Choroid plexus epithelial cell (primary cell): ENCODE measurements around the gene NXN.

Experiments used
- DNase-seq: peaks from one replicate; pipeline ENCODE4 v3.0.0-alpha.2; 2010; ENCODE audit warnings: low read depth
- H3K4me3 ChIP-seq: 2 replicates; pipeline ENCODE4 v1.5.1; 2011; ENCODE audit warnings: low read depth, mild to moderate bottlenecking, control low read depth, low read length, moderate library complexity
- TF ChIP-seq, protein P1 (sequence below): conservative IDR thresholded peaks from 2 replicates; pipeline ENCODE4 v1.5.1; 2011; ENCODE audit warnings: low read depth, mild to moderate bottlenecking, control low read depth, inconsistent platforms, low read length, moderate library complexity

Gene NXN

DNA sequence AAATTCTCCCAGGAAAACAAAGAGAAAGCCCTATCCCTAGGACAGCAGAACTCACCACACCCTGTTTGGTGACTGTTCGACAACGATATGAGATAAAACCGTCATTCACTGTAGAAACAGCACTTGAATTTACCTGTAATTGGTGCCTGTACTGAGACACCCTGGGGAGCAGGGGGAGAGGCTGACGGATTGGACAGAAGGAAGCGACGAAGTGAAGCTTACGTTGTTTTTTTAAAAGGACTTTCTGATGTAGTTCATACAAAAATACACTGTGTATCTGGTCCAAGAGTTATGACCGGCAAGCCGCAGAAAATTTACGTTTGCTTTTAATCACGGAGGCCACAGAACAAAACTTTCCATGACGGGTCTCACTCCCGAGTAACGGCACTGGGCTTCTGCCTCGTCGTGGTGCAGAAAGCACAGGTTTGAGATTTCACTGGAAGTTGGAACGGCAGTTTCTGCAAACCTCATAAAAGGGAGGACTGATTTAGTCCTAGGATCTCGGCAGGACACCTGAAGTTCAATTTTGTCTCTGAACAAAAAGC lies 9.7 kb downstream of the NXN start:
- H3K4me3 ChIP-seq: peak overlapping the region; percentile 34
- TF ChIP-seq, protein P1, sequence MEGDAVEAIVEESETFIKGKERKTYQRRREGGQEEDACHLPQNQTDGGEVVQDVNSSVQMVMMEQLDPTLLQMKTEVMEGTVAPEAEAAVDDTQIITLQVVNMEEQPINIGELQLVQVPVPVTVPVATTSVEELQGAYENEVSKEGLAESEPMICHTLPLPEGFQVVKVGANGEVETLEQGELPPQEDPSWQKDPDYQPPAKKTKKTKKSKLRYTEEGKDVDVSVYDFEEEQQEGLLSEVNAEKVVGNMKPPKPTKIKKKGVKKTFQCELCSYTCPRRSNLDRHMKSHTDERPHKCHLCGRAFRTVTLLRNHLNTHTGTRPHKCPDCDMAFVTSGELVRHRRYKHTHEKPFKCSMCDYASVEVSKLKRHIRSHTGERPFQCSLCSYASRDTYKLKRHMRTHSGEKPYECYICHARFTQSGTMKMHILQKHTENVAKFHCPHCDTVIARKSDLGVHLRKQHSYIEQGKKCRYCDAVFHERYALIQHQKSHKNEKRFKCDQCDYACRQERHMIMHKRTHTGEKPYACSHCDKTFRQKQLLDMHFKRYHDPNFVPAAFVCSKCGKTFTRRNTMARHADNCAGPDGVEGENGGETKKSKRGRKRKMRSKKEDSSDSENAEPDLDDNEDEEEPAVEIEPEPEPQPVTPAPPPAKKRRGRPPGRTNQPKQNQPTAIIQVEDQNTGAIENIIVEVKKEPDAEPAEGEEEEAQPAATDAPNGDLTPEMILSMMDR: no peak
- DNase-seq: no peak

DNA sequence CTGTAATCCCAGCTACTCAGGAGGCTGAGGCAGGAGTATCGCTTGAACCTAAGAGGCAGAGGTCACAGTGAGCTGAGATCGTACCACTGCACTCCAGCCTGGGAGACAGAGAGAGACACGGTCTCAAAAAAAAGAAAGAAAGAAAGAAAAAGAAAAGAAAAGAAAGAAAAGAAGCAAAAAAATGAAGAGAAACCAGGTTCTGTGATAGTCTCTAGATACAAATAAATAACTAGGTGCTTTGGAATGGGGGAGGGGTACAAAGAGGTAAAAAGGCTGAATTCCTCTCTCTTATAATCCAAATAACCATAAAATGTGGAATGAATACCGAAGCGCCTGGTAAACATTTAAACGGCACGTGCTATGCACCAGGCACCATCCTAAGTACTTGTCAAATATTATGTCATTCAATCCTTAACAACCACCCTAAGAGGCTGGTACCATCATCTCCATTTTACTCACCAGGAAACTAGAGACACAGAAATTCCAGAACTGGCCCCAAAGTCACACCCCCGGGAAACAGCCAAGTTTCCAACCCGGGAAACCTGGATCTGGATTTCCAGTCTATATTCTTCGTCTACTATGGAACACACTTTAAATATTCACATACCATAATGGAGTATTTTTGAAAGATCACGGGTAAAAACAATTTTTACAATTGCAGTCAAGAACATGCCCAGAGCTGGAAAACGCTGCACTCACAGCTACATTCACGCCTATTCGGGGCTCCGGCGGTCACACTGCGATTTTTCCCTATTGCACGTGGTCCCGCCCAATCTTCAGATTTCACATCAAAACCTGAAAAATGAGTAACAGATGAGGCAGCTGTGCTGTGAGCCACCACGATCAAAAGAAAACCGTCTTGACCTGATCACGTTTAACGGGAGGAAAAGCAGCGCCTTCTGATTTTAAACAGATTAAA lies 10.5 kb downstream of the NXN start:
- TF ChIP-seq, protein P1: no peak
- DNase-seq: no peak
- H3K4me3 ChIP-seq: peak overlapping the region; percentile 34

DNA sequence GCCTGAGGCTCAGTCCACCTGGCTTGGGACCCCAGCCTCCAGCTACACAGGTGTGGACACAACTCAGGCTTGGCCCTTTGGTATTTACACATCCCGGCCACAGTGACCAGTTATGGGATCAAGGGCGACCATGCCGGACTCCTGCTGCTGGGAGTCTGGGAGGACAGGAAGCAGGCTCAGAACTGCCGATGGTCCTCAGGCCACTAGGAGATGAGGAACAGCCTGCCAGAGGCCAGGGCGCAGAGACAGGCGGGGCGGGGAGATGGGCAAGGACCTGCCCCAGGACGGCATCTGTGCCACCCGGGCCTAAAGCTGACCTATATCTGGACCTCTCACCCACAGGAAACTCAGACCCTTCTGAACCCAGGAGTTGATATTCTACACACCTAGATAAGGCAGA lies 12.5 kb downstream of the NXN start:
- TF ChIP-seq, protein P1: no peak
- no peak overlapping the region for H3K4me3 ChIP-seq
- DNase-seq: no peak

DNA sequence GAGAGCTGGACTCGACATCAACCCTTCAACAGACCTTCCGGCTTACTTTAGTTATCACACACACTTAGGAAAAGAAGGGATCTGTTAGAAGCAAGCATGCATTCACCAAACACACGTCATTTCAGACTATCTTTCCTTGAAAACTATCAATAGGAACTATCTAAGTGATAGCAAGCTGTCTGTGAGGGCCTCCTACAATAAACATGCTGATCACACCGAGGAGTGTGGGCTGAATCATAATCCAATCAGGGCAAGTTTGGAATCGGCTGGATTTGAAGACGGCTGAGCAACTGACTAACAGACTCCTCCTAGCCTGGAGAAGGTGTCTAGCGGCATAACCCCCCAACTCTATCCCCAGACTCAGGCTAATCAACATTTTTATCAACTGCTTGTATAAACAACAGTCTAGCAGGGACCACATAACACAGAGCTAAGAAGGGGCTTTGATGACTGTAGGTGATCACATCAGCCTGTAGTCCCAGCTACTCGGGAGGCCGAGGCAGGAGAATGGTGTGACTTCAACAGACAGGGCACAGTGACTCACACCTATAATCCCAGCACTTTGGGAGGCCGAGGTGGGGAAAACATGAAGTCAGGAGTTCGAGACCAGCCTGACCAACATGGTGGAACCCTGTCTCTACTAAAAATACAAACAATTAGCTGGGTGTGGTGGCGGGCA lies 14.1 kb downstream of the NXN start:
- TF ChIP-seq, protein P1: no peak
- H3K4me3 ChIP-seq: no peak overlapping the region
- no peak for DNase-seq

DNA sequence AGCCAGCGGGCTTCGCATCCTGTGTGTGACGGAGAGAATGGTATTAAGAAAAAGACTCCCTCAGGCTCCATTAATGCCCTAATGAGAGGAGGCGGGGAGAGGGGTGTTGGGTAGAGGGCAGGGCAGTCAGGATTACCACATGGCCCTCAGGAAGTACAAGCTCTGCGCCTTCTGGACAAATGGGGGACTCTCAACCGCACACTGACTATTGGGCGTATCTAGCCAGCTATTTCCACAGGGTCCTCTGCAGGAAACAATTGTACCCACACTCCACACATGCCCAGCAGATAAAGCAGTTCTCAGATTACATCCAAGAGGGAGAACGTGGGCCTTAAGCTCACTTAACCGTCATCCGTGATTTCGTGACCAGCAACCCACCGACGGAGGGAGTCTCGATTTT lies 14.7 kb downstream of the NXN start:
- no peak overlapping the region for H3K4me3 ChIP-seq
- DNase-seq: no peak
- TF ChIP-seq, protein P1: no peak

DNA sequence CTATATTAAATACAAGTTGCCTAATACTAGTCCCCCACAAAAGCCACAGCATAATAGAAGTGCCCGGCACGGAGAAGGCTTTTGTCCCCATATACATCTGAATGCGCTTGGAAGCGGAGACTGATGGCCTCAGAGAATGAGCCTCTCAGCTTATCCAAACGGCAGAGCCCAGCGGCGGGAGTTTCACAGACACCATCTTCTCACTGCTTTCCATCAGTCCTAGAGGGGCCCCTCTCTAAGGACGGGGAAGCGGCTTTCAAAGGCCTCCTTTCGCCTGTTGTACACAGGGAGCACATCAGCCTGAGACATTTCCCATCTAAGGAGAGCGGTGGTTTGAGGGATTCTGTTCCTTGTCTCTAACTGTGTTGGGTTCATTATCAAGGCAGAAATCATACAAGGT lies 16.9 kb downstream of the NXN start:
- no peak overlapping the region for H3K4me3 ChIP-seq
- TF ChIP-seq, protein P1: no peak
- DNase-seq: no peak
